GM23338 (cell line): ENCODE results near the gene SPARC. TPM values are rescaled to one million over a fixed set of nuclear protein-coding genes. Genes with fewer than 3 reads are reported as not detected.

ENCODE experiments used
- ATAC-seq: fragments of 200-7000 bp; cut with Tn5 transposase; 3 replicates; pipeline ENCODE4 v1.9.1; 2020
- DNase-seq: peaks from one replicate; pipeline ENCODE4 v3.0.0-alpha.2; 2015; ENCODE audit warnings: low spot score
- H2AFZ ChIP-seq: fragments of 200-600 bp; sonication (generic); 2 replicates; pipeline ENCODE4 v1.8.0; 2016; ENCODE audit warnings: antibody characterized with exemption, mild to moderate bottlenecking, moderate library complexity
- H3F3A ChIP-seq: fragments of 200-600 bp; sonication (generic); replicated peaks from 2 replicates; pipeline ENCODE4 v1.8.0; 2017; ENCODE audit warnings: antibody characterized with exemption, mixed run types, low read depth
- H3K27ac ChIP-seq: fragments of 200-600 bp; sonication (generic); 2 replicates; pipeline ENCODE4 v1.6.1; 2016; ENCODE audit warnings: low read depth
- H3K27me3 ChIP-seq: fragments of 200-600 bp; sonication (generic); 2 replicates; pipeline ENCODE4 v1.8.0; 2016; ENCODE audit warnings: mild to moderate bottlenecking, mixed run types, moderate library complexity; ENCODE audit not compliant: insufficient read depth
- H3K36me3 ChIP-seq: fragments of 200-600 bp; sonication (generic); 2 replicates; pipeline ENCODE4 v1.8.0; 2016; ENCODE audit warnings: mild to moderate bottlenecking; ENCODE audit not compliant: insufficient read depth
- H3K4me1 ChIP-seq: fragments of 200-600 bp; sonication (generic); 2 replicates; pipeline ENCODE4 v1.8.0; 2016; ENCODE audit warnings: mild to moderate bottlenecking, moderate library complexity; ENCODE audit not compliant: insufficient read depth
- H3K4me2 ChIP-seq: fragments of 200-600 bp; sonication (generic); 2 replicates; pipeline ENCODE4 v1.7.1; 2017; ENCODE audit warnings: mixed run types
- H3K4me3 ChIP-seq: fragments of 200-600 bp; sonication (generic); 2 replicates; pipeline ENCODE4 v1.6.1; 2016; ENCODE audit warnings: mixed run types
- H3K79me2 ChIP-seq: fragments of 200-600 bp; sonication (generic); replicated peaks from 2 replicates; pipeline ENCODE4 v1.8.0; 2017; ENCODE audit warnings: mild to moderate bottlenecking; ENCODE audit not compliant: insufficient read depth
- H3K9me2 ChIP-seq: fragments of 200-600 bp; sonication (generic); 2 replicates; pipeline ENCODE4 v1.8.0; 2017; ENCODE audit not compliant: insufficient read depth
- H4K20me1 ChIP-seq: fragments of 200-600 bp; sonication (generic); replicated peaks from 2 replicates; pipeline ENCODE4 v1.8.0; 2017; ENCODE audit warnings: mild to moderate bottlenecking; ENCODE audit not compliant: insufficient read depth
- H3K27ac Mint-ChIP-seq: 2 replicates; pipeline ENCODE4 v1.8.0; 2020; ENCODE audit warnings: inconsistent platforms, mild to moderate bottlenecking, moderate library complexity, mixed read lengths
- H3K27me3 Mint-ChIP-seq: 3 replicates; pipeline ENCODE4 v1.8.0; 2022; ENCODE audit warnings: low read depth, mild to moderate bottlenecking, moderate library complexity, mixed read lengths, inconsistent platforms; ENCODE audit not compliant: insufficient read depth, poor library complexity
- H3K36me3 Mint-ChIP-seq: 3 replicates; pipeline ENCODE4 v1.8.0; 2021; ENCODE audit warnings: low read depth, mild to moderate bottlenecking, inconsistent platforms, moderate library complexity, mixed read lengths
- H3K4me1 Mint-ChIP-seq: 3 replicates; pipeline ENCODE4 v1.8.0; 2020; ENCODE audit warnings: mild to moderate bottlenecking, inconsistent platforms, mixed read lengths
- H3K4me3 Mint-ChIP-seq: 3 replicates; pipeline ENCODE4 v1.8.0; 2021; ENCODE audit warnings: moderate library complexity, mild to moderate bottlenecking, inconsistent platforms, mixed read lengths
- H3K9me3 Mint-ChIP-seq: 3 replicates; pipeline ENCODE4 v1.8.0; 2020; ENCODE audit warnings: moderate library complexity, mild to moderate bottlenecking, inconsistent platforms, mixed read lengths
- ETS1 ChIP-seq: IDR thresholded peaks from 2 replicates; pipeline ENCODE4 v1.6.1; 2016; ENCODE audit warnings: antibody characterized with exemption
- EZH2 ChIP-seq: fragments of 200-600 bp; sonication (generic); IDR thresholded peaks from one replicate; pipeline ENCODE4 v1.8.0; 2017; ENCODE audit warnings: antibody characterized with exemption, mild to moderate bottlenecking, low read depth; ENCODE audit not compliant: unreplicated experiment
- EZH2phosphoT487 ChIP-seq: fragments of 200-600 bp; sonication (generic); IDR thresholded peaks from one replicate; pipeline ENCODE4 v1.8.1; 2018; ENCODE audit warnings: antibody characterized with exemption; ENCODE audit not compliant: unreplicated experiment
- JUNB ChIP-seq: IDR thresholded peaks from one replicate; pipeline ENCODE4 v1.6.1; 2016; ENCODE audit warnings: antibody characterized with exemption; ENCODE audit not compliant: unreplicated experiment
- REST ChIP-seq: IDR thresholded peaks from one replicate; pipeline ENCODE4 v1.6.1; 2018; ENCODE audit warnings: antibody characterized with exemption; ENCODE audit not compliant: unreplicated experiment
- STAT1 ChIP-seq: IDR thresholded peaks from one replicate; pipeline ENCODE4 v1.6.1; 2016; ENCODE audit warnings: antibody characterized with exemption; ENCODE audit not compliant: unreplicated experiment
- ZNF114 ChIP-seq: fragments of 250-450 bp; sonication (Bioruptor Pico); IDR thresholded peaks from 2 replicates; pipeline ENCODE4 v1.5.0; 2020; ENCODE audit warnings: mild to moderate bottlenecking, moderate library complexity
- polyA plus RNA-seq: library from polyadenylated mRNA; unstranded; fragments of >200 nt; fragmentation: Nextera tagmentation; extraction: Ambion mirVana; gene quantifications from 2 replicates; pipeline ENCODE4 v1.2.1, GENCODE V29; 2016
- total RNA-seq: library from RNA; depleted of rRNA; stranded (reverse); fragments of >200 nt; shearing (Covaris generic); gene quantifications from 2 replicates; pipeline ENCODE4 v1.2.3, GENCODE V29; 2014

The SPARC gene
- total and polyA plus RNA-seq, 2 experiments from 2014 or later: 218 to 225 TPM

DNA sequence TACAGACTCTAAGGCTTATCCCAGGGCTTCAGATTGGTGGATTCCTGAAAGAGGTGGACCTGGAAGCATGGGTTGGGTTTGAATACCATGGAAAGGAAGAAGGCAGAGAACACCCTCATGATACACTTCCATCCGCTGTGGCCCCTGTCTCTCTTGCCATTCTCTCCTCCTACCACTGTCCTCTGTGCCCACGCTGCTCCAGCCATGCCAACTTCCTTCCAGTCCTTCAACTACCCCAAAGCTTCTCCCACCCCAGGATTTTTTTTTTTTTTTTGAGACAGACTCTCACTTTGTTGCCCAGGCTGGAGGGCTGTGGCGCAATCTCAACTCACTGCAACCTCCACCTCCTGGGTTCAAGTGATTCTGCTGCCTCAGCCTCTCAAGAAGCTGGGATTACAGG lies 1.7 kb upstream of the SPARC start:
- no peak for ATAC-seq
- no peak overlapping the region for H3K4me2 ChIP-seq
- peaks cover 28% of the 10 kb centered on the region for H3K4me1 Mint-ChIP-seq
- peaks cover 30% of the 10 kb centered on the region for H3K4me1 ChIP-seq
- H2AFZ ChIP-seq: no peak overlapping the region
- H4K20me1 ChIP-seq: no peaks in the 10 kb centered on the region
- H3K79me2 ChIP-seq: peaks cover 9% of the 10 kb centered on the region
- no peak overlapping the region for H3K4me3 ChIP-seq
- H3K36me3 Mint-ChIP-seq: peaks cover 3% of the 10 kb centered on the region; the same call in 2 of the 3 replicates
- H3K27me3 Mint-ChIP-seq: peaks cover 7% of the 10 kb centered on the region
- H3K9me3 Mint-ChIP-seq: no peaks in the 10 kb centered on the region
- H3K27me3 ChIP-seq: no peaks in the 10 kb centered on the region
- H3K4me3 Mint-ChIP-seq: no peak overlapping the region
- TF ChIP-seq EZH2phosphoT487 (no peak), EZH2 (no peak), STAT1 (no peak), ETS1 (no peak)
- H3K36me3 ChIP-seq: no peaks in the 10 kb centered on the region
- no peak overlapping the region for H3K27ac ChIP-seq
- DNase-seq: no peak
- no peak overlapping the region for H3K27ac Mint-ChIP-seq
- 0 out of 2 replicates have a peak, but pooled peaks cover 5% of the 10 kb centered on the region for H3K9me2 ChIP-seq
- H3F3A ChIP-seq: 0 out of 2 replicates have a peak, but pooled peaks cover 5% of the 10 kb centered on the region

DNA sequence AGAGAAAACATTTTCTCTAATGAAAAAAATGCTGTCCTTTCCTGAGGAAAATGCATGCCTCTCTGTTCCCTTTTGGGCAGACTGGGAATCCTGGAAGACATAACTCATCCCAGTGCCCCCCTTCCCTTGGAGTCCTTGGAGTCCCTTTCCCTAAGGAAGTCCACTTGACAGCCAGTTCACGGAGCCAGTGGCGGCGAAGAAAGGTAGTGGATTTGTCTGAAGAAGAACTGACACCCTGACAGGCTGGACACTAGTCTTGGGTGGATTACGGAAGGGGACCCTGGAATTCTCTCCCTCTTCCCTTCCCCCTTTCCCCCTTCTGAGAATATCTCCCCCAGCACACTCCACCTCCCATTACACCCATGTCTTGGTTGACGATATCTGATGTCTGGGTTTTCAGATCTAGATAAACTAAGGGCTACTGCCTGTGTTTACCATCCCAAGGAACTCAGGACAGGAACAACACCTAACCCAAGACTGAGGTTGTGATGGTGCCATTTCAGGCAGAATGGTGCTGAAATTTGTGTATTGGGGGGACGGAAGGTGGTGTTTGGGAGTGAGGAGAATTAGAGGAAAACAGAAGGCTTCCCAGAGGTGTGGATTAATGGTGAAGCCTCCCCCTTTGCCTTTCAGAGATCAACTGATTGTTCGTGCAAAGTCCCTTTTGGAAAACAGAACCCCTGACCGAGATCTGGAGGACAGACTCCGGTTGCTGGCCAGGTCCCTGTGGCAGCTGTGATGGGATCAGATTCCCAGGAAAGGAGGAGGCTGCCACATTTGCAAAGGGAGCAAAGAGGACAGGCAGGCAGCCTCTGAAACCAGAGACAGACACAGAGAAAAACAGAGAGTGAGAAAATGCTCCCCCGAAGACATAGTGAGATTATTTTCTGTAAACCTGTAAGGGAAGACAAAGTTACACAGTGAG lies 704 bp downstream of the SPARC start:
- Histone ChIP-seq H3K36me3 (no peaks in the 10 kb centered on the region), H3K79me2 (peaks cover 26% of the 10 kb centered on the region), H3K27me3 (no peaks in the 10 kb centered on the region), H3K27ac (peak overlapping the region; percentile 84), H2AFZ (peak overlapping the region; percentile 63; the same call in 1 of the 2 replicates), H3K4me3 (peak overlapping the region; percentile 84), H3K4me1 (peaks cover 30% of the 10 kb centered on the region), H3K4me2 (peak overlapping the region; percentile 98), H3K9me2 (no peaks in the 10 kb centered on the region), H4K20me1 (no peaks in the 10 kb centered on the region), H3F3A (0 out of 2 replicates have a peak, but pooled peaks cover 5% of the 10 kb centered on the region)
- Mint-ChIP-seq H3K9me3 (no peaks in the 10 kb centered on the region), H3K4me3 (peak overlapping the region; percentile 91), H3K36me3 (peaks cover 16% of the 10 kb centered on the region), H3K27ac (peak overlapping the region; percentile 61), H3K27me3 (peaks cover 11% of the 10 kb centered on the region), H3K4me1 (peaks cover 32% of the 10 kb centered on the region)
- peak; percentile 44 for DNase-seq
- ATAC-seq: peak; percentile 24
- TF ChIP-seq ZNF114: no peak
- no peak for TF ChIP-seq ETS1
- no peak for TF ChIP-seq REST
- TF ChIP-seq JUNB: no peak
